Loucy (cell line): ENCODE data around the gene SUPT3H.

Experiments
- H2AFZ ChIP-seq: fragments of 200-600 bp; sonication (generic); 2 replicates; pipeline ENCODE4 v1.6.0; 2016; ENCODE audit warnings: antibody characterized with exemption, mild to moderate bottlenecking, low read length, moderate library complexity
- H3F3A ChIP-seq: fragments of 200-600 bp; 2 replicates; pipeline ENCODE4 v1.6.0; 2016; ENCODE audit warnings: antibody characterized with exemption, low read depth, mild to moderate bottlenecking
- H3K27me3 ChIP-seq: fragments of 200-600 bp; sonication (generic); 2 replicates; pipeline ENCODE4 v1.6.1; 2014; ENCODE audit warnings: low read length, mild to moderate bottlenecking; ENCODE audit not compliant: insufficient read depth, poor library complexity, severe bottlenecking
- H3K36me3 ChIP-seq: fragments of 200-600 bp; sonication (generic); 2 replicates; pipeline ENCODE4 v1.6.1; 2016; ENCODE audit warnings: low read length; ENCODE audit not compliant: insufficient read depth
- H3K4me1 ChIP-seq: fragments of 200-600 bp; sonication (generic); 2 replicates; pipeline ENCODE4 v1.5.1; 2014; ENCODE audit warnings: low read length, mild to moderate bottlenecking; ENCODE audit not compliant: insufficient read depth, poor library complexity, severe bottlenecking
- H3K4me2 ChIP-seq: fragments of 200-600 bp; sonication (generic); 2 replicates; pipeline ENCODE4 v1.6.0; 2014; ENCODE audit warnings: antibody characterized with exemption, low read length, low read depth, mild to moderate bottlenecking; ENCODE audit not compliant: poor library complexity, severe bottlenecking
- H3K4me3 ChIP-seq: fragments of 200-600 bp; sonication (generic); 2 replicates; pipeline ENCODE4 v1.5.1; 2014; ENCODE audit warnings: low read length, mild to moderate bottlenecking, mixed read lengths; ENCODE audit not compliant: poor library complexity, severe bottlenecking
- H3K79me2 ChIP-seq: fragments of 200-600 bp; sonication (generic); 2 replicates; pipeline ENCODE4 v1.6.1; 2014; ENCODE audit warnings: low read length; ENCODE audit not compliant: insufficient read depth
- H3K9ac ChIP-seq: fragments of 200-600 bp; sonication (generic); 2 replicates; pipeline ENCODE4 v1.6.0; 2014; ENCODE audit warnings: mild to moderate bottlenecking, low read depth, low read length, moderate library complexity; ENCODE audit not compliant: poor library complexity, severe bottlenecking
- H3K9me2 ChIP-seq: fragments of 200-600 bp; sonication (generic); replicated peaks from 2 replicates; pipeline ENCODE4 v1.6.1; 2016; ENCODE audit warnings: low read depth, low read length, mixed read lengths
- H3K9me3 ChIP-seq: fragments of 200-600 bp; sonication (generic); 2 replicates; pipeline ENCODE4 v1.6.1; 2014; ENCODE audit warnings: mild to moderate bottlenecking, antibody characterized with exemption, low read length, low read depth; ENCODE audit not compliant: insufficient read depth
- H4K20me1 ChIP-seq: fragments of 200-600 bp; sonication (generic); 2 replicates; pipeline ENCODE4 v1.6.0; 2014; ENCODE audit warnings: antibody characterized with exemption, low read length, mild to moderate bottlenecking; ENCODE audit not compliant: insufficient read depth, poor library complexity, severe bottlenecking
- EZH2phosphoT487 ChIP-seq: fragments of 200-600 bp; IDR thresholded peaks from 2 replicates; pipeline ENCODE4 v1.6.1; 2018; ENCODE audit warnings: antibody characterized with exemption, mild to moderate bottlenecking, moderate library complexity, borderline replicate concordance
- TF ChIP-seq, protein P1 (sequence below): fragments of 200-600 bp; sonication (generic); conservative IDR thresholded peaks from 2 replicates; pipeline ENCODE4 v1.5.1; 2014; ENCODE audit warnings: mild to moderate bottlenecking, antibody characterized with exemption, low read length

Gene SUPT3H

GRCh38 chr6:45026003-45026516 is 351.7 kb downstream of the SUPT3H start:
- Histone ChIP-seq H2AFZ (no peak overlapping the region), H3K79me2 (no peaks in the 10 kb centered on the region), H3K4me2 (no peak overlapping the region), H3K4me3 (no peak overlapping the region), H3K9ac (no peak overlapping the region), H3F3A (no peaks in the 10 kb centered on the region), H3K27me3 (no peaks in the 10 kb centered on the region), H3K9me3 (peaks cover 17% of the 10 kb centered on the region), H3K4me1 (peaks cover 18% of the 10 kb centered on the region), H3K9me2 (no peaks in the 10 kb centered on the region), H4K20me1 (no peaks in the 10 kb centered on the region), H3K36me3 (no peaks in the 10 kb centered on the region)
- TF ChIP-seq EZH2phosphoT487 = no peak

GRCh38 chr6:45024610-45025009 is 353.1 kb downstream of the SUPT3H start:
- Histone ChIP-seq H3K4me2 (no peak overlapping the region), H3K4me3 (no peak overlapping the region)

GRCh38 chr6:45021676-45022075 is 356.1 kb downstream of the SUPT3H start:
- TF ChIP-seq, protein P1, sequence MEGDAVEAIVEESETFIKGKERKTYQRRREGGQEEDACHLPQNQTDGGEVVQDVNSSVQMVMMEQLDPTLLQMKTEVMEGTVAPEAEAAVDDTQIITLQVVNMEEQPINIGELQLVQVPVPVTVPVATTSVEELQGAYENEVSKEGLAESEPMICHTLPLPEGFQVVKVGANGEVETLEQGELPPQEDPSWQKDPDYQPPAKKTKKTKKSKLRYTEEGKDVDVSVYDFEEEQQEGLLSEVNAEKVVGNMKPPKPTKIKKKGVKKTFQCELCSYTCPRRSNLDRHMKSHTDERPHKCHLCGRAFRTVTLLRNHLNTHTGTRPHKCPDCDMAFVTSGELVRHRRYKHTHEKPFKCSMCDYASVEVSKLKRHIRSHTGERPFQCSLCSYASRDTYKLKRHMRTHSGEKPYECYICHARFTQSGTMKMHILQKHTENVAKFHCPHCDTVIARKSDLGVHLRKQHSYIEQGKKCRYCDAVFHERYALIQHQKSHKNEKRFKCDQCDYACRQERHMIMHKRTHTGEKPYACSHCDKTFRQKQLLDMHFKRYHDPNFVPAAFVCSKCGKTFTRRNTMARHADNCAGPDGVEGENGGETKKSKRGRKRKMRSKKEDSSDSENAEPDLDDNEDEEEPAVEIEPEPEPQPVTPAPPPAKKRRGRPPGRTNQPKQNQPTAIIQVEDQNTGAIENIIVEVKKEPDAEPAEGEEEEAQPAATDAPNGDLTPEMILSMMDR = no peak
- no peak for TF ChIP-seq EZH2phosphoT487
- peak overlapping the region; percentile 75 for H3K4me2 ChIP-seq
- H3F3A ChIP-seq = no peaks in the 10 kb centered on the region
- H2AFZ ChIP-seq = no peak overlapping the region
- H3K4me1 ChIP-seq = peaks cover 27% of the 10 kb centered on the region
- H3K79me2 ChIP-seq = no peaks in the 10 kb centered on the region
- H3K27me3 ChIP-seq = no peaks in the 10 kb centered on the region
- no peaks in the 10 kb centered on the region for H3K36me3 ChIP-seq
- H4K20me1 ChIP-seq = no peaks in the 10 kb centered on the region
- peak overlapping the region; percentile 48 for H3K4me3 ChIP-seq
- H3K9me3 ChIP-seq = peaks cover 3% of the 10 kb centered on the region; the same call in 1 of the 2 replicates
- H3K9ac ChIP-seq = peak overlapping the region; percentile 24
- no peaks in the 10 kb centered on the region for H3K9me2 ChIP-seq

More at GRCh38 chr6:45024610-45025009, 353.1 kb downstream of the SUPT3H start:
- TF ChIP-seq, protein P1 = no peak
- no peak for TF ChIP-seq EZH2phosphoT487
- Histone ChIP-seq H2AFZ (no peak overlapping the region), H3K9ac (no peak overlapping the region), H4K20me1 (no peaks in the 10 kb centered on the region), H3K27me3 (no peaks in the 10 kb centered on the region), H3K79me2 (no peaks in the 10 kb centered on the region), H3K36me3 (no peaks in the 10 kb centered on the region), H3K9me2 (no peaks in the 10 kb centered on the region), H3F3A (no peaks in the 10 kb centered on the region), H3K9me3 (peaks cover 17% of the 10 kb centered on the region), H3K4me1 (peaks cover 27% of the 10 kb centered on the region)

GRCh38 chr6:45012687-45013086 is 365.0 kb downstream of the SUPT3H start:
- no peaks in the 10 kb centered on the region for H3K79me2 ChIP-seq
- H3K4me1 ChIP-seq = no peaks in the 10 kb centered on the region
- no peak overlapping the region for H3K4me3 ChIP-seq
- no peak overlapping the region for H3K4me2 ChIP-seq
- H4K20me1 ChIP-seq = no peaks in the 10 kb centered on the region
- no peaks in the 10 kb centered on the region for H3F3A ChIP-seq
- H3K27me3 ChIP-seq = no peaks in the 10 kb centered on the region
- H3K9me3 ChIP-seq = peaks cover 5% of the 10 kb centered on the region; the same call in 1 of the 2 replicates
- no peaks in the 10 kb centered on the region for H3K9me2 ChIP-seq
- no peak overlapping the region for H2AFZ ChIP-seq
- peaks cover 22% of the 10 kb centered on the region for H3K36me3 ChIP-seq
- TF ChIP-seq, protein P1 = no peak
- no peak for TF ChIP-seq EZH2phosphoT487
- H3K9ac ChIP-seq = no peak overlapping the region
